ENCODE data around the gene YIPF4.
"Not testable (repeated sequence)": the region's sequence is repeated elsewhere in the genome, so short reads cannot be mapped to it uniquely, and the experiment has no call there.

Gene YIPF4

DNA sequence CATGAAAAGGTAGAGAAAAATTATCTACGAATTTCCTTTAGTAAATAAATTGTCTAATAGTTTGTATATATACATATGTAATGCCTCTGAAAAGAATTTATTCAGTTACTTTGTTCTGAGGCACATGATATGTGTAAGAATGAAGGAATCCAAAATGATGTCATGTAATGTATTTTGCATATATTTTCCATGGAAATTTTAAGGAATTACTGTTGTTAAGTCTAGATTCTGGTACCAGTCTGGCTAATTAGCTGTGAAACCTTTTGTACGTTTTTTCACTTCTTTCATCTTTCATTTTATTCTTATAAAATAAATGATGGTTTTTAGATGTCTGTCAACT is 12.3 kb downstream of the YIPF4 start:
- DNase-seq, result no peak

DNA sequence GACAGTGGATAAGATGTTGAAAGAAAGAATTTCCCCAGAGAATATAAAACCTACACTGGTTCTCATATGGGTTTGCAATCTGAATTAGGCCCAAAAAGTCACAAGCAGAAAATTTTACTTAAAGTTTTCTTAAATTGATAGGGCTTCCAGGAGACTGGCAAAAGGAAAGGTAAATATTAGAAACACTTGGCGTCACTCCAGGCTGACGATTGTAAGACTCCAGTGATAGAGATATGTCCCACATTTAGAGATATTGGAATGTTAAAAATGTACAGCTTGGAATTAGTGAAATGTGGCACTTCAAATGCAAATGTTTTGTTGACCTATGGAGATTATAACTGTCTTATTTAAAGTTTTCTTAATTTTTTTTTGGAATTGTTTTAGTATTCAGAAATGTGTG is 14.0 kb downstream of the YIPF4 start:
- DNase-seq, result no peak

DNA sequence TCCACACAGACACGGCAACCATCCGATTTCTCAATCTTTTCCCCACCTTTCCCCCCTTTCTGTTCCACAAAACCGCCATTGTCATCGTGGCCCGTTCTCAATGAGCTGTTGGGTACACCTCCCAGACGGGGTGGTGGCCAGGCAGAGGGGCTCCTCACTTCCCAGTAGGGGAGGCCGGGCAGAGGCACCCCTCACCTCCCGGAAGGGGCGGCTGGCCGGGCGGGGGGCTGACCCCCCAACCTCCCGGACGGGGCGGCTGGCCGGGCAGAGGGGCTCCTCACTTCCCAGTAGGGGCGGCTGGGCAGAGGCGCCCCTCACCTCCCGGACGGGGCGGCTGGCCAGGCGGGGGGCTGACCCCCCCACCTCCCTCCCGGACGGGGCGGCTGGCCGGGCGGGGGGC is 15.8 kb downstream of the YIPF4 start:
- DNase-seq, result not testable (repeated sequence)

DNA sequence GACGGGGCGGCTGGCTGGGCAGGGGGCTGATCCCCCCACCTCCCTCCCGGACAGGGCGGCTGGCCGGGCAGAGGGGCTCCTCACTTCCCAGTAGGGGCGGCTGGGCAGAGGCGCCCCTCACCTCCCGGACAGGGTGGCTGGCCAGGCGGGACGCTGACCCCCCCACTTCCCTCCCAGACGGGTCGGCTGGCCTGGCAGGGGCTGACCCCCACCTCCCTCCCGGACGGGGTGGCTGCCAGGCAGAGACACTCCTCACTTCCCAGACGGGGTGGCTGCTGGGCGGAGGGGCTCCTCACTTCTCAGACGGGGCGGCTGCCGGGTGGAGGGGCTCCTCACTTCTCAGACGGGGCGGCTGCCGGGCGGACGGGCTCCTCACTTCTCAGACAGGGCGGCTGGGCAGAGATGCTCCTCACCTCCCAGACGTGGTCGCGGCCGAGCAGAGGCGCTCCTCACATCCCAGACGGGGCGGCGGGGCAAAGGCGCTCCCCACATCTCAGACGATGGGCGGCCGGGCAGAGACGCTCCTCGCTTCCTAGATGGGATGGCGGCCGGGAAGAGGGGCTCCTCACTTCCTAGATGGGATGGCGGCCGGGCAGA is 16.4 kb downstream of the YIPF4 start:
- DNase-seq, result not testable (repeated sequence)

DNA sequence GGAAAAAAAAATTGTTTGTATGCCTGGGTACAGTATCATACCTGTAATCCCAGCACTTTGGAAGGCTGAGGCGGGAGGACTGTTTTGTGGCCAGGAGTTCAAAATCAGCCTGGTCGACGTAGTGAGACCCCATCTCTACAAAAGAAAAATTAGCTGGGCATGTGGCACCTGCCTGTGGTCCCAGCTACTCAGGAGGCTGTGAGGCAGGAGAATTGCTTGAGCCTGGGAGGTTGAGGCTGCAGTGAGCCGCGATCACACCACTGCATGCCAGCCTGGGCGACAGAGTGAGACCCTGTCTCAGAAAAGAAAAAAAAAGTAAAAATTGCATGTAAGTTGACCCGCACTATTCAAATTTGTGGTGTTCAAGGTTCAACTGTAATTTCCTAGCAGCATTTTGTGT is 32.9 kb downstream of the YIPF4 start:
- no peak for DNase-seq

DNA sequence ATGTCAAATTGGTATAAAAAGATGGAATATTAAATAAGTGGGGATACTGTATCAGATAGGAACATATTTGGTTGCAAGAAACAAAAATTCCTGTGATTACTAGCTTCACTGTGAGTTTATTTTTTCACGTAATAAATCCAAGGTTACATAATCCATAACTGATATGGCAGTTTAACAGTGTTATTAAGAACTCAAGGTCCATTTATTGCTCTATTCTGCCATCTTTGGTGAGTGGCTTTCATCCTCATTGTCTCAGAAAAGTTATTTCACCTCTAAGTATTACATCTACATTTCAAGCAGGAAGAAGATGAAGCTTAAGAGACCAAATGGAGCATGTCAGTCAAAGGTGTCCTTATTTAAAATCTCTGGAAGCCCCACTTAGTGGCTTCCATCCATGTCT is 37.2 kb downstream of the YIPF4 start:
- DNase-seq, result no peak

DNA sequence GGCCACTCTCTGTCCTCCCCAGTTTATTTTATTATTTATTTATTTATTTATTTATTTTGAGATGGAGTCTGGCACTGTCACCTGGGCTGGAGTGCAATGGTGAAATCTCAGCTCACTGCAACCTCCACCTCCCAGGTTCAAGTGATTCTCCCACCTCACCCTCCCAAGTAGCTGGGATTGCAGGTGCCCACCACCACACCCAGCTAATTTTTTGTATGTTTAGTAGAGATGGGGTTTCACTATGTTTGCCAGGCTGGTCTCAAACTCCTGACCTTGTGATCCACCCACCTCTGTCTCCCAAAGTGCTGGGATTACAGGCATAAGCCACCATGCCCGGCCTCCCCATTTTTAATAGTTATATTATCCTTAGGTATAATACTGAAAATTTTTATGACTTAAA is 51.0 kb downstream of the YIPF4 start:
- not testable (repeated sequence) for DNase-seq

DNA sequence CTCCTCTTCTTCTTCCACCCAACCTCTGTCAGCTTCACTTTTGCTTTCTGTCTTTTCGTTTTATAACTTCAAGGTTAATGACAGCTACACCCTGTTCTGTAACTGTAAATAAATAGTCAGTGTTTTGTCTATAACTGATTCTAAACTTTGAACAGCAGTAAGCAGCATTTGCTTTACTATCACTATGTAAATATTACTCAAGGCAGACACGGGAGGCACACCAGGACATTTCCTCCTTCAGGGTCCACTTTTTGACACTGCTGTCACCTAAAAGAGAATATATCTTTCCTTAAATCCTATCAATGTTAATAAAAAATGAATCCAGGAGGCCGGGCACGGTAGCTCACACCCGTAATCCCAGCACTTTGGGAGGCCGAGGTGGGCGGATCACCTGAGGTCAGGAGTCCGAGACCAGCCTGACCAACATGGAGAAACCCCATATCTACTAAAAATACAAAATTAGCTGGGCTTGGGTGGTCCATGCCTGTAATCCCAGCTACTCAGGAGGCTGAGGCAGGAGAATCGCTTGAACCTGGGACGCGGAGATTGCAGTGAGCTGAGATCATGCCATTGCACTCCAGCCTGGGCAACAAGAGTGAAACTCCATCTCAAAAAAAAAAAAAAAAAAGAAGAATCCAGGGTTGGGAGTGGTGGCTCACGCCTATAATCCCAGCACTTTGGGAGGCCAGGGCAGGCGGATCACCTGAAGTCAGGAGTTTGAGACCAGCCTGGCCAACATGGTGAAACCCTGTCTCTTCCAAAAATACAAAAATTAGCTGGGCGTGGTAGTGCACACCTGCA is 51.7 kb downstream of the YIPF4 start:
- DNase-seq, result not testable (repeated sequence)

DNA sequence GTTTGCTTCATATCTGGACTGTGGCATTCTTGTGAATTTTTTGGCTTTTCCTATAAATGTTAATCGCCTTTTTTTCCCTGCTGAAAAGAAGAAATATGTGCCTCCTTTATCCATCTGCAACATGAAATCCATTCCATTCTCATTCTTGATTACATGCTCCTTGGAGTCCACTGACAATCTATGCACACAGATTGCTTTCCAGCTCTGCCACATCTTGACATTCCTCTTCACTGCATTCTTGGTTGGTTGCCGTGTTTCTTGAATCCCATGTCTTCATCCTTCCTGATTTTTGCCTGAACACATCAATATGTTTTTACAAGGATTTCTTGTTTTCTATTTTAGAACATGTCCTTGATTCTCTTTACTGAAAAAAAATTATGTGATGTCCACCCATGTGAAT is 52.4 kb downstream of the YIPF4 start:
- no peak for DNase-seq

DNA sequence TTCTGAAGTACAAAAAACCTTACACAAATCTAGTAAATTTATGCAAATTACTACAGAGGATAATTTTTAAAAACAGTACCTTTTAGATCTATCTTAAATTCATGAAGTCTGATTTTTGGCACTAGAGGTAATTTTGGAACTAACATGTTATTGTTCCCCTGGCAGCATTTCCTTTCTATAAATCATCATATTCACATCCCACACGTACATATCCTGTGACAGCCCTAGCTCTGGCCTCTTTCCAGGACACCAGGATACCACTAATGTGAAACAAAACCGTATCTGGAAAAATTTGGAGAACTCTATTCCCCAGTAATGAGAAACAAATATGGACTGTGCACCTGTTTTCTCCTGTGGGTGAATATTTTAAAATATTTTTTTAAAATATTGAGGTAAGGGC is 65.1 kb downstream of the YIPF4 start:
- no peak for DNase-seq

DNA sequence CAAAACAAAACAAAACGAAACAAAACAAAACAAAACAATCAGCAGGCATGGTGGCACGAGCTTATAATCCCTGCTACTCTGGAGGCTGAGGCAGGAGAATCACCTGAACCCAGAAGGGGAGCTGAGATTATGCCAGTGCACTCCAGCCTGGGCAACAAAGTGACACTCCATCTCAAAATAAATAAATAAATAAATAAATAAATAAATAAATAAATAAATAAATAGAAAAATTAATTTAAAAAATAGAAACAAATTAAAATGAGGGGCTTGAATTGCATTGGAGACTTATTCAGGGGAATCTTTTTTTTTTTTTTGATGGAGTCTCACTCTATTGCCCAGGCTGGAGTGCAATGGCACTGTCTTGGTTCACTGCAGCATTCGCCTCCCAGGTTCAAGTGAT is 73.1 kb downstream of the YIPF4 start:
- not testable (repeated sequence) for DNase-seq

DNA sequence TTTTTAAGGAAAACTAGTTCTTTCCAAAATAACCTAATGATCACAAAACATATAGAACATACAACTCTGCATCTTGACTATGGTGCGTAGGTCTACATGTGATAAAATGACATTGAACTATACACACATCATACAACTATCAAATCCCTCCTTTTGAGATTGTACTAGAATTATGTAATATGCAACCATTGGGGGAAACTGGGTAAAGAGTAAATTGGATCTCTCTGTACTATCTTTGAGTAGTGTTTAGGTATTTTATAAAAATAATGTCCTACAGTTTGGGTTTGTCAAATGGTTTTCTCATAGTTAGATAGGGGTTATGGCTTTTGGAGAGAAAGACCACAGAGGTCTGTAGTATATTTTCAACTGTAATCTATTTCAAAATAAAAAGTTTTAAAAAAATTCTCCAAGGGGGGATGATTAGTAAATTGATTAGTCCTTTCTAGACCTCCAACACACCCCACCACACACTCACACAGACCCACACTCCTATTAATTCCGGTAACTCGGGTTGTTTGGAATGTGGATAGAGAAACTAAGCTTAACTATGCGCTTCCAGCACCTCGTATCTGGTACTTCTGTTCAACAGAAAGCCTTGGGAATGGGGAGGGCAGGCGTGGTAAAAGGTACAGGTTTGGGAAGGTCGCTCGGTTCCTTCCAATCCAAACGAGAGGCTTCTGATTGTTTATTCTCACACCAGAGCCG is 78.4 kb downstream of the YIPF4 start:
- peak; percentile 31 for DNase-seq

DNA sequence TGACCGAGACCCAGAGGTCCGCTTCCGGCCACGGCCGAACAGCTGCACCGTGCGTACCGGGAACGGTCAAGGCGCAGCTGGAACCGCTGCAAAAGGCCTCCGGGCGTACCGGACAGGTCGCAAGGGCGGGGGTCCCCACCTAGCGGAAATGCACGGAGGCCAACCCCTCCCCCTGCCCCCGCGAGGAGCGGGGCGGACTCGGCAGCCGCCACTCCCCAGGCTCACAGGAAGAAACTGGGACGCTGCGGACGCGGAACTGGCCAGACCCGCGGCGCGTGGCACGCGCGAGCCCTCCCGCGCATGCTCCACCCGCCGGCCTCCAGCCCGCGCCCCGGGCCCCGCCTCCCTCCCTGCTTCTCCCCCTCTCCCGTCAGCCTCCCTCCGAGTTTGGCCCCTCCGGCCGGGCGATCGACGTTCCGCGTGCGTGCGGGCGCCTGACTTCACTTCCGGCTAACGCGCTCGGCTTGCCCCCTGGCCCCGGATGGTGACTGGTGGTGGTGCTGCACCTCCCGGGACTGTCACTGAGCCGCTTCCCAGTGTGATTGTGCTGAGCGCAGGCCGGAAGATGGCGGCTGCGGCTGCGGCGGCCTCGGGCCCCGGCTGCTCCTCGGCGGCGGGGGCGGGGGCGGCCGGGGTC is 79.1 kb downstream of the YIPF4 start, which contains the start of gene BIRC6:
Gene BIRC6 (plus strand): TSS at position 343 of the 637 bp plus-strand sequence. CDS start 139 bp downstream, at position 482.
- DNase-seq, result peak; percentile 92

DNA sequence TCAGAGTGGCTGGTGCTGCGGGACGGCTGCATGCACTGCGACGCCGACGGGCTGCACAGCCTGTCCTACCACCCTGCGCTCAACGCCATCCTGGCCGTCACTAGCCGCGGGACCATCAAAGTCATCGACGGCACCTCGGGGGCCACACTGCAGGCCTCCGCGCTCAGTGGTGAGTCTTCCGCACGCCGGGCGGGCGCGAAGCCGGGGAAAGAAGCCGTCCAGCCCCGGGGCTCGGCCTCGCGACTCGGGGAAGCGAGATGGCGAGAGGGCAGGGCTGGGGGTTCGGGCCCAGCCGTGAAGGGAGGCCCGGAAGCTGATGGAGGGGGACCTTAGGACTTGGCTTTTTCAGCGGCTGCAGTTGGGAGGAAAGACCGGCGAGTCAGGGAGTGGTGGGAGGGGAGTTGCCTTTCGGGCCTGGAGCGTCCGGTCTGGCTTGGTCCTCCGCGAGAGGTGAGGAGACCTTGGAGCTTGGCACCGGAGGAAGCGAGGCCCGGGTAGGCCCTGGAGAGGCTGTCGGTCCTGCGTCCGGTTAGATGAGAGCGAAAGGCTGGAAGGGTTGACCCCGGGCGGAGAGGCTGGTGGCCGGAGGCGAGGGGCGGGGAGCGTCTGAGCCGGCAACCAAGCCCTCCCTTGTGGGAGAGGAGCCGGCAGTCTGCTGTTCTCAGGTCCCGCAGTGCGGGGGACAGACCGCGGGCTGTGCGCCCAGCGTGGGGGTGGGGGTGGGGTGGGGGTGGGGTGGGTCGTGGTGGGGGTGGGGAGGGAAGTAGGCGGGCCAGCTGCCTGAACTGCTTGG is 79.8 kb downstream of the YIPF4 start:
- peak; percentile 4 for DNase-seq

DNA sequence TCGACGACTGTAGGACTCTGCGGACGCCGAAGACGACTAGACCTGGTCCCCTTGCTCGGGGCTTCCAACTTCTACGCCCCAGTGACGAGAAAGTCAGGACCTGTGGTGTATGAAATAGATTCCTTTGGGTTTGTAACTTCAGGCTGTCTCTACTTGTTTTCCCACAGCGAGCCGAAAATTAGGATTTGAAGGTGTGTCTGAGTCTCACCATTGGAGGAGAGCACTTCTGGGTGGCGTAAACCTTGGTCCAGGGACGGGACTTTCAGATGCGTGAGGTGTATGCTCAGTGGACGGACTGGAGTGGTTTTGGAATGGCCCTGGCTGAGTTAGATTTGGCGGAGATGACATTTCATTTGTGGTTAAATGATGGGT is 80.4 kb downstream of the YIPF4 start:
- DNase-seq, result no peak

DNA sequence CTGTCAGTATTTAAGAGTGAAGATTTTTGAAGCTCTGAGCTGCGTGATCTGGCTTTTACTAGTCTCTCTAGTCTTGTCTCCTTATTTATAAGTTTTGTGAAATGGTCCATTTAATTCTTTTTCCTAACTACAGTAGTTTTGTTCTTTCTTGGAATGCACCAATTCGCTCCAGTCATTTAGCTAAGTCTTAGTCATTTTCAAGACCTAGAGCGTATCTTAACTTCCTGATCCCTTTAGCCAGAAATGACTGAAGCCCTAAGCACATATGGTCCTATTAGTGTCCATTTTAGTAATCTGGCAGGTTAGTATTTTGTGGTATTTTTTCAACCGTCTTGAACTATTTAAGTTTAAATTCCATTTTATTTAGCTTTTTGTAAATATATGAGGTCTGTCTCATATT is 82.7 kb downstream of the YIPF4 start:
- no peak for DNase-seq

DNA sequence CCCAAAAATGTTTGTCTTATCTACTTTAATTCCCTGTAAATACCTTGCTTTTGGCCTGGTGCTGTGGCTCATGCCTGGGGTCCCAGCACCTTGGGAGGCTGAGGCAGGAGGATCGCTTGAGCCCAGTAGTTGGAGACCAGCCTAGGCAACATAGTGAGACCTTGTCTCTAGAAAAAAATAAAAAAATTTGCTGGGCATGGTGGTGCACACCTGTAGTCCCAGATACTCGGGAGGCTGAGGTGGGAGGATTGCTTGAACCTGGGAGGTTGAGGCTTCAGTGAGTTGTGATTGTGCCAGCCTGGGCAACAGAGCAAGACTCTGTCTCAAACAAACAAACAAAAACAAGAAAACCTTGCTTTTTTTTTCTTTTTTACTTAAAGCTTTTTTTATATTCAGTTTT is 85.3 kb downstream of the YIPF4 start:
- DNase-seq, result not testable (repeated sequence)

DNA sequence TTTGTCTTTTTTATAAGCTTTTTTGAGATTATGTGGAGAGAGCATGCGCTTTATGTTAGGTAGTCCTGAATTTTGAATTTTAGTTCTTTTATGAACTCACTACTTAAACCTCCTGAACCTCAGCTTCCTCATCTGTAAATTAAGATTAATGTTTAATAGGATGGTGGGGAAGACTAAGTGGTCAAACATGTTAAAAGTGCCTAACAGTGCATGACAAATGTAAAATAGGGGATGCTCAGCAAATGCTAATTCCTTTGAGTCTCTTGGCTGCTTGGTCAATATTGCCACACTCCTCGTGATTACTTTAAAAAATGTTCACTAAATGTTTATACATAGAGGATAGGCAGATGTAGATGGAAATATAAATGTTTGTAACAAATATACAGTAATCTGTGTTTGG is 85.9 kb downstream of the YIPF4 start:
- no peak for DNase-seq

DNA sequence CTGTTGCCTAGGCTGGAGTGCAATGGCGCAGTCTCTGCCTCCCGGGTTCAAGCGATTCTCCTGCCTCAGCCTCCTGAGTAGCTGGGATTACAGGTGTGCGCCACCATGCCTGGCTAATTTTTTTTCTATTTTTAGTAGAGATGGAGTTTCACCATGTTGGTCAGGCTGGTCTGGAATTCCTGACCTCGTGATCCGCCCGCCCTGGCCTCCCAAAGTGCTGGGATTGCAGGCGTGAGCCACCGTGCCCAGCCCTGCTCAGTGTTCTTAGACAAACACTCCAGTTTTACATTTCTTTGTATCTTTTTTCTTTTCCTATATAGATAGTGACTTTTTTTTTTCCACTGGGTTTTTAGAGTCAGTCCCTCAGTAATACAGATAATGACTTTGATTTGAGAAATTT is 86.6 kb downstream of the YIPF4 start:
- not testable (repeated sequence) for DNase-seq

DNA sequence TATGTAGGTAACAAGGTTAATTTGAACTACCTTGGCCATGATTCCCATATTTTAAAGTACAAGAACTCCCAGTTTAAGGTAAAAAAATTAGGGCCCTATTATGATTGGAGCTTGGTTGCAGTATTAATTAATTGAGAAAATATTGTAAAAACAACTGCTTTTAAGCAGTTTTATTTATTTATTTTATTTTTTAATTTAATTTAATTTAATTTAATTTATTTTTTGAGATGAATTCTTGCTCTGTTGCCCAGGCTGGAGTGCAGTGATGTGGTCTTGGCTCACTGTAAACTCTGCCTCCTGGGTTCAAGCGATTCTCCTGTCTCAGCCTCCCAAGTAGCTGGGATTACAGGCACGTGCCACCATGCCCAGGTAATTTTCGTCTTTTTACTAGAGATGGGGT is 88.0 kb downstream of the YIPF4 start:
- DNase-seq, result not testable (repeated sequence)
